Measurements from ENCODE around the gene KCNIP2.
A peak's percentile ranks its signal among the peaks of the same experiment; 100 is the strongest.
"Not testable (repeated sequence)": the region's sequence is repeated elsewhere in the genome, so short reads cannot be mapped to it uniquely, and the experiment has no call there.

Gene KCNIP2

DNA sequence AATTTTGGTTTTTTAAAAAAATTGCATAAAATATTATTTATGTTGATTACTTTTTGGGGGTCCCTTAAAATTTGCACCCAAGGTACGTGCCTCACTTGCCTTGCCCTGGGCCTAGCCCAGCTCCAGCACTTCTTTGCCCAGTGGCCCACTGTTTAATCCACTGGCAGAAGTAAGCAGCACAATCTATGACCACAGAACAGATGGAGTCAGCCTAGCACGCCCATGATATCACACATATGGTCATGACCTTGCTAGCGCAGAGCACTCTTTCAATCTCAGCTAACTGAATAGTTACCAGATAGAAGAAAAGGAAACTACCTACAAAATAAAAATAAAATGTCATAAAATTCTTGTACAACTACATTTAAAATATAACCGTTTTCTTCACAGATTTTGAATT, 31.0 kb downstream of the KCNIP2 start:
- Histone ChIP-seq H3K9me3 (ENCODE audit: control insufficient read depth in 2 of 2, low read length in 2 of 2) (no peaks in the 10 kb centered on the region), H3K4me3 (ENCODE audit: low read length in 2 of 2) (no peak overlapping the region), H3K27me3 (ENCODE audit: control insufficient read depth in 1 of 2, insufficient read depth in 2 of 2, low read length in 2 of 2) (no peaks in the 10 kb centered on the region), H3K27ac (ENCODE audit: low read length) (no peak overlapping the region), H3K4me1 (ENCODE audit: control insufficient read depth, insufficient read depth, low read length) (peaks cover 21% of the 10 kb centered on the region), H3K36me3 (ENCODE audit: control insufficient read depth in 2 of 2, insufficient read depth in 2 of 2, low read length in 2 of 2) (peaks cover 17 to 29% of the 10 kb centered on the region in 2 donors), H3K9ac (ENCODE audit: low read length in 2 of 2) (no peak overlapping the region)

DNA sequence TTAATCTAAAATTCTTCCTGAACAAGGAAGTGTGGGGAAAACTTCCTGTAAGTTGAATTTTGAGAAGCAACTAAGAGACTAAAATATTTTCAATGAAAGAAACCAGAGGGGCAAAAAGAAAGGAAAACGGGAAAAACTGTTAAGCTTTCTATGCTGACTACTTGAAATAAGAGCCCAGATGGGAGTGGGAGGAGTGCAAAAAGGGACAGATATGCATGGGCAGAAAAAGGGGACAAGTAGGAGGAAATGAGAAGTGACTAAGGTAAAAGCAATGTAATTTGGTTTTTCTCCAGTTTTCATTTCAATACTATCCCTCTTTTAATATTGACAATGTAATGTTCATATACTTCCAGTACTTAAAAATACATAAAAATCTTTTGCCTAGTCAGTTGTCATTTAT, 36.4 kb downstream of the KCNIP2 start:
- H3K4me1 ChIP-seq (ENCODE audit: control insufficient read depth, insufficient read depth, low read length), result no peaks in the 10 kb centered on the region
- H3K36me3 ChIP-seq (ENCODE audit: control insufficient read depth in 2 of 2, insufficient read depth in 2 of 2, low read length in 2 of 2), result peaks cover 34 to 52% of the 10 kb centered on the region in 2 donors

DNA sequence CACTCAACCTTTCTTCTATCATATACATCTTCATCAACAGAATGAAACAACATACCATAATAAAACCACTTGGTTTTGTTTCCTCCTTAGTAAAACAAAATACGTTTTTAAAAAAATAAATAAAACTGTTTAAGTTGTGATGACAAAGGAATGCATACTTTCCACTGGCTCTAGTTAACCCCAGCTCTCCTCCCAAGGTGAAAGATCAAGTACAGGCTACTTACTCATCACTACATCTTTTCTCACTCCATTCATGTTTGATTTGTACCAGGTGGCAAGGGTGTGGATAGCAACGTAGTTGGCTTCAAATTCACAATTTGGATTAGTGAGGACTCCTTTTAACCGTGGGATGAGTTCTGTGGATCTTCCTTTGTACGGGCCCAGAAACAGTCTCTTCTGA, 40.1 kb downstream of the KCNIP2 start:
- no peaks in the 10 kb centered on the region for H3K4me1 ChIP-seq (ENCODE audit: control insufficient read depth, insufficient read depth, low read length)
- no peak overlapping the region for H3K9ac ChIP-seq (ENCODE audit: low read length in 2 of 2)
- peaks cover 46 to 52% of the 10 kb centered on the region in 2 donors for H3K36me3 ChIP-seq (ENCODE audit: control insufficient read depth in 2 of 2, insufficient read depth in 2 of 2, low read length in 2 of 2)
- no peaks in the 10 kb centered on the region for H3K9me3 ChIP-seq (ENCODE audit: control insufficient read depth in 2 of 2, low read length in 2 of 2)
- H3K4me3 ChIP-seq (ENCODE audit: low read length in 2 of 2), result no peak overlapping the region
- no peak overlapping the region for H3K27ac ChIP-seq (ENCODE audit: low read length)
- no peaks in the 10 kb centered on the region for H3K27me3 ChIP-seq (ENCODE audit: control insufficient read depth in 1 of 2, insufficient read depth in 2 of 2, low read length in 2 of 2)

More for the DNA sequence above, 36.4 kb downstream of the KCNIP2 start:
- no peak overlapping the region for H3K4me3 ChIP-seq (ENCODE audit: low read length in 2 of 2)
- H3K9me3 ChIP-seq (ENCODE audit: control insufficient read depth in 2 of 2, low read length in 2 of 2), result no peaks in the 10 kb centered on the region
- H3K27ac ChIP-seq (ENCODE audit: low read length), result no peak overlapping the region
- no peak overlapping the region for H3K9ac ChIP-seq (ENCODE audit: low read length in 2 of 2)
- H3K27me3 ChIP-seq (ENCODE audit: control insufficient read depth in 1 of 2, insufficient read depth in 2 of 2, low read length in 2 of 2), result no peaks in the 10 kb centered on the region

DNA sequence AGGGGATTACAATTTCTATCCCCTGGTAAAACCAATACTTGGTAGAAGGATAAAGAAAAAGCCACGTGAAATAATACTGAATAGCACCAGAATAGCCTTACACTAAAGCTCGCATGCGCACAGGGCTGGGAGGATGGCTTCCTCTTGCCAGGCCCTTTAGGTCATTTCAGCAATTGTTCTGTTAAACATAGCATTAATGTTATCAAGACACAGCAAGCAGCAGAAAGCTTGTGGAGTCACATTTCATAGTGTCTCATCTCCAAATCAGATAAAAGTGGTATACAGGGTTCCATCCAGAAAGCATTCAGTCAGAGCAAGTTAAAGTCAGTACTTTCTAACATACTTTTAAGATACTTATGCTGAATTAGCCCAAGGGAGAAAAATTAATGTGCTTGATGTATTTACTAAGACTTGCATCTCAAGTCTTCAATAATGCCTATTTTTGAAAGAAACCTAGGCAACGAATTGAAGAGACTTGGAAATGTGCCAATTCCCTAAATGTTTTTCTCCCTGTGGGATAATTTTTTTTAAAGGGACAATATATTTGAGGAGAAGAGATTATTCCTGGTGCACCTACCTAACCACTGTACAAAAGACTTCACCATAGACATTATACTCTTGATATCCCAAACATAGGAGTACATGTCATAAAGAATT, 46.1 kb downstream of the KCNIP2 start:
- Histone ChIP-seq H3K9ac (ENCODE audit: low read length in 2 of 2) (no peak overlapping the region), H3K9me3 (ENCODE audit: control insufficient read depth in 2 of 2, low read length in 2 of 2) (no peaks in the 10 kb centered on the region), H3K27ac (ENCODE audit: low read length) (no peak overlapping the region), H3K27me3 (ENCODE audit: control insufficient read depth in 1 of 2, insufficient read depth in 2 of 2, low read length in 2 of 2) (no peaks in the 10 kb centered on the region), H3K36me3 (ENCODE audit: control insufficient read depth in 2 of 2, insufficient read depth in 2 of 2, low read length in 2 of 2) (peaks cover 54 to 63% of the 10 kb centered on the region in 2 donors), H3K4me1 (ENCODE audit: control insufficient read depth, insufficient read depth, low read length) (no peaks in the 10 kb centered on the region), H3K4me3 (ENCODE audit: low read length in 2 of 2) (no peak overlapping the region)

DNA sequence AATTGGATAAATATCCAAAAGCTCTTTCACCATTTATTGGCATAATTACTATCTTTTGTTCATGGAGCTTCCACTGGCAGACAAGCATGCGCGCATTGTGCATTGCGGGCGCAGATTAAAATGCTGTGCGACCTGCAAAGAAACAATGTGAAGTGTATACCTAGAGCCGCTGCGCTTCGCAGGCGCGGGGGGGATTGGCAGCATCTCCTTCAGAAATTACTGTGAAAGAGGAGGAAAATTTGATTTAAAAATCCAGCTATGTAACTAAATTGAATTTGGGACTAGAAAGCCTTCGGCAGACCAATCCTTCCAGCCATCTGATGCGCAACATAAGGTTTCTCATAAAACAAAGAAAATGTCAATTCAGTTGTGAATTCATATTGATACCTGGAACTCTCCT, 50.1 kb downstream of the KCNIP2 start:
- Histone ChIP-seq H3K27ac (ENCODE audit: low read length) (no peak overlapping the region), H3K9ac (ENCODE audit: low read length in 2 of 2) (no peak overlapping the region), H3K4me1 (ENCODE audit: control insufficient read depth, insufficient read depth, low read length) (no peaks in the 10 kb centered on the region), H3K9me3 (ENCODE audit: control insufficient read depth in 2 of 2, low read length in 2 of 2) (no peaks in the 10 kb centered on the region), H3K36me3 (ENCODE audit: control insufficient read depth in 2 of 2, insufficient read depth in 2 of 2, low read length in 2 of 2) (peaks cover 49% of the 10 kb centered on the region in 2 donors), H3K27me3 (ENCODE audit: control insufficient read depth in 1 of 2, insufficient read depth in 2 of 2, low read length in 2 of 2) (no peaks in the 10 kb centered on the region), H3K4me3 (ENCODE audit: low read length in 2 of 2) (no peak overlapping the region)

DNA sequence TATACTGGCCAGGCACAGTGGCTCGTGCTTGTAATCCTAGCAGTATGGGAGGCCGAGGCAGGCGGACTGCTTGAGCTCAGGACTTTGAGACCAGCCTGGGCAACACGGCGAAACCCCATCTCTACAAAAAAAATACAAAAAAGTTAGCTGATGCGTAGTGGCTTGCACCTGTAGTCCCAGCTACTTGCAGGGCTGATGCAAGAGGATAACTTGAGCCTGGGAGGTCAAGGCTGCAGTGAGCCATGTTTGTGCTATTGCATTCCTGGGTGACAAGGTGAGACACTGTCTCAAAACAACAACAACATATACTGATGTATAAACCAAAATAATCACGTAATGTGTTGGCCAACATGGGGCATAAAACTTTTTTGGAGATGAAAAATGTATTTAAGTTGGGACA, 53.9 kb downstream of the KCNIP2 start:
- Histone ChIP-seq H3K4me3 (ENCODE audit: low read length in 2 of 2) (no peak overlapping the region), H3K9ac (ENCODE audit: low read length in 2 of 2) (no peak overlapping the region), H3K4me1 (ENCODE audit: control insufficient read depth, insufficient read depth, low read length) (no peaks in the 10 kb centered on the region), H3K27me3 (ENCODE audit: control insufficient read depth in 1 of 2, insufficient read depth in 2 of 2, low read length in 2 of 2) (no peaks in the 10 kb centered on the region), H3K36me3 (ENCODE audit: control insufficient read depth in 2 of 2, insufficient read depth in 2 of 2, low read length in 2 of 2) (peaks cover 47 to 49% of the 10 kb centered on the region in 2 donors), H3K9me3 (ENCODE audit: control insufficient read depth in 2 of 2, low read length in 2 of 2) (no peaks in the 10 kb centered on the region), H3K27ac (ENCODE audit: low read length) (no peak overlapping the region)

DNA sequence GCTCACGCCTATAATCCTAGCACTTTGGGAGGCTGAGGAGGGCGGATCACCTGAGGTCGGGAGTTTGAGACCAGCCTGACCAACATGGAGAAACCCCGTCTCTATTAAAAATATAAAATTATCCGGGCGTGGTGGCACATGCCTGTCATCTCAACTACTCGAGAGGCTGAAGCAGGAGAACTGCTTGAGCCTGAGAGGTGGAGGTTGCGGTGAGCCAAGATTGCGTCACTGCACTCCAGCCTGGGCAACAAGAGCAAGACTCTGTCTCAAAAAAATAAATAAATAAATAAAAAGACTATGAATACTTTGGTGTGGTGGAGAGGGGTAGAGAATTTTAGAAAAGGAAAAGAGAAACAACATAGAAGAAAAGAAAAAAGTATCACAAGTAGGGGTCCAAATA, 54.4 kb downstream of the KCNIP2 start:
- not testable (repeated sequence) for H3K9ac ChIP-seq (ENCODE audit: low read length in 2 of 2)

DNA sequence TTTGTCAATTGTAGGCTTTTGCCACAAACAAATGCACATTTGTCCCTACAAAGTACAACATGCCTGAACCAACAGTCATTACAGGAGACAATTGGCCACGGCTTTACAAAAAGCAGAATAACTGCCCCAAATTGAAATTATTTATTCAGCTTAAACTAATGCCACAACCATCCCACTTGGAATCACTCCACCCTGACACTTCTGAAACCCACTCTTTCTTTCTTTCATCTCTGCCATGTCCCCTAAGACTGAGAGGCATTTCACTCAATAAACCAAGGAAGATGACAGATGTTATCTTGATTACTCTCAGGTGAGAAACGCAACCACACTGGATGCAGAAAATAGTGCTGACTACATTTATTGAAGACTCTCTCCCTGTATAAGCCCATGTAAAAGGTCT, 57.8 kb downstream of the KCNIP2 start:
- H3K4me1 ChIP-seq (ENCODE audit: control insufficient read depth, insufficient read depth, low read length), result peaks cover 28% of the 10 kb centered on the region
- peaks cover 30 to 33% of the 10 kb centered on the region in 2 donors for H3K36me3 ChIP-seq (ENCODE audit: control insufficient read depth in 2 of 2, insufficient read depth in 2 of 2, low read length in 2 of 2)
- no peaks in the 10 kb centered on the region for H3K27me3 ChIP-seq (ENCODE audit: control insufficient read depth in 1 of 2, insufficient read depth in 2 of 2, low read length in 2 of 2)
- no peak overlapping the region for H3K4me3 ChIP-seq (ENCODE audit: low read length in 2 of 2)
- no peak overlapping the region for H3K27ac ChIP-seq (ENCODE audit: low read length)
- no peak overlapping the region for H3K9ac ChIP-seq (ENCODE audit: low read length in 2 of 2)
- no peaks in the 10 kb centered on the region for H3K9me3 ChIP-seq (ENCODE audit: control insufficient read depth in 2 of 2, low read length in 2 of 2)

More for the DNA sequence above, 54.4 kb downstream of the KCNIP2 start:
- not testable (repeated sequence) for H3K27ac ChIP-seq (ENCODE audit: low read length); H3K4me1 ChIP-seq (ENCODE audit: control insufficient read depth, insufficient read depth, low read length); H3K4me3 ChIP-seq (ENCODE audit: low read length in 2 of 2); H3K9me3 ChIP-seq (ENCODE audit: control insufficient read depth in 2 of 2, low read length in 2 of 2); H3K27me3 ChIP-seq (ENCODE audit: control insufficient read depth in 1 of 2, insufficient read depth in 2 of 2, low read length in 2 of 2)
- H3K36me3 ChIP-seq (ENCODE audit: control insufficient read depth in 2 of 2, insufficient read depth in 2 of 2, low read length in 2 of 2), result peaks cover 47 to 50% of the 10 kb centered on the region in 2 donors

DNA sequence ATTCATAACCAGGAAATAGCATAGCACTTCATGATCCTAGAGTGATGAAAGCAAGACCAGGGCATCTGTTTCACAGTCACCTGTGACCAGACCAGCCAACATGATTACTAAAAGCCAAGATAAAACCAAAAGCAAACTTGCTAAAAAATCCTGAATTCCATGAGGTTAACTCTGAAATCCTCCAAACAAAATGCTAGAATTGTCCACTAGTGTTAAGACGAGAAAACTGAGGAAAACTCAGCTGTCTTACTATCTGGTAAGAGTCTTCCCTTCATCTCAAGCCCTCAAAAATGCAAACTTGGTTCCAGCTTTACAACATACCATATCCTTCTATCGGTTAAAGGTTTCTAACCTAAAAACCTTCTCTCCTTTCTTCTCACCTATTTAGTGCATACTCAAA, 59.0 kb downstream of the KCNIP2 start:
- peak overlapping the region in 1 of 2 donors; percentile 10 for H3K9ac ChIP-seq (ENCODE audit: low read length in 2 of 2)
- H3K4me1 ChIP-seq (ENCODE audit: control insufficient read depth, insufficient read depth, low read length), result peaks cover 41% of the 10 kb centered on the region
- peaks cover 3 to 8% of the 10 kb centered on the region in 2 donors for H3K27me3 ChIP-seq (ENCODE audit: control insufficient read depth in 1 of 2, insufficient read depth in 2 of 2, low read length in 2 of 2)
- H3K4me3 ChIP-seq (ENCODE audit: low read length in 2 of 2), result no peak overlapping the region
- H3K36me3 ChIP-seq (ENCODE audit: control insufficient read depth in 2 of 2, insufficient read depth in 2 of 2, low read length in 2 of 2), result peaks cover 26 to 30% of the 10 kb centered on the region in 2 donors
- H3K9me3 ChIP-seq (ENCODE audit: control insufficient read depth in 2 of 2, low read length in 2 of 2), result no peaks in the 10 kb centered on the region
- H3K27ac ChIP-seq (ENCODE audit: low read length), result no peak overlapping the region

DNA sequence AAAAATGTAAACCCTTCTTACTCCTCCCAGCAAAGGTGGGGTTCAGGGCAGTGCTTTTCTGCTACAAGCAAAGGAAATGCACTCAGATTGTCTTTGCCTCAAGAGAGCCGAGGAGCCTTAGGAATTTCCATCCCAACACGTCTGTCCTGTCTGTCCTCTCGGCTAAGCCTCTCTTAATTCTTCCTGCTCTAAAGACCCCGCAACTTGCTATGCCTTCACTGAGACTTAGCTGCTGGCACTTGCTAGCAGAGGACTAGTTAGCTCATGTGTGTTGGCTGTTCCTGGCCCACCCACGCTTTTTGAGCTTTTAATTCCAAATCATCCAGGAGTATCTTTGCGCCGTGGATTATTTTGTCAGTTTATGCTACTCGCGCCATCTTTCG, 59.9 kb downstream of the KCNIP2 start:
- Histone ChIP-seq H3K27ac (ENCODE audit: low read length) (peak overlapping the region; percentile 11), H3K27me3 (ENCODE audit: control insufficient read depth in 1 of 2, insufficient read depth in 2 of 2, low read length in 2 of 2) (peaks cover 7 to 16% of the 10 kb centered on the region in 2 donors), H3K9ac (ENCODE audit: low read length in 2 of 2) (peak overlapping the region; percentile 79 to 85), H3K9me3 (ENCODE audit: control insufficient read depth in 2 of 2, low read length in 2 of 2) (no peaks in the 10 kb centered on the region), H3K36me3 (ENCODE audit: control insufficient read depth in 2 of 2, insufficient read depth in 2 of 2, low read length in 2 of 2) (peaks cover 22 to 30% of the 10 kb centered on the region in 2 donors), H3K4me1 (ENCODE audit: control insufficient read depth, insufficient read depth, low read length) (peaks cover 49% of the 10 kb centered on the region), H3K4me3 (ENCODE audit: low read length in 2 of 2) (peak overlapping the region; percentile 86 to 89)

All from stomach smooth muscle (tissue), 2 donors.